ENCODE measurements around the gene PARP9. TPM values are rescaled to one million over a fixed set of nuclear protein-coding genes. Genes with fewer than 3 reads are reported as not detected.

PARP9 gene
- total and polyA plus RNA-seq, 2 of the 13 experiments (the other 11 are each of a cell fraction or from before 2014, with no cell fraction given), result 6.5 to 10.6 TPM

DNA sequence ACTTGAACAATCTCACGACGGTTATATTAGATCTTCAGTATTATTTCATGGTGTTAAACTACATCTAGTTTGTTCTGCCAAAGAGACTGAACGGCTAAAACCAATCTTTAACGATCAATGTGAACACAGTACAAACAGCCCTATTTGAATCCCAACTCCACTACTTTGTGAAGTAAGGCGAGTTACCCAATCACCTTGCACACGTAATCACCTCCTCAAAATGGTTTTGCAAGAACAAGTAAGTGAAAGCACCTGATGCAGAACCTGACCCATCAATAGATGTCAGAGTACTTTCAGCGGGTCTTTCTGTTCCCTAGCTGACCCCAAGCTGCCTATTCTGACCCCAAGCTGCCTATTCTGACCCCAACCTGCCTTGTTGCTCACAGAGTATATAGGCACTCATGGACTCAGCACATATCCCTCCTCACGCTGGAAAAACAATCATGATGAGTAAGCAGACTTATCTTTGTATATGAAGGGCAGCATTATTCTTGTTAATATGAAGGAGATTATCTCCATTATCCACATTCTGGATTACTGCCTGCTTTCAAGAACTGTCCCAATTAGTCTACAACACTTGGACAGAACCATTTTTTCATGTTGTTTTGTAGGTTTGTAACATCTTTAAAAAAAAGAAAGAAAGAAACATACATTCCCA is 53.1 kb downstream of the PARP9 start (continued):
- TF ChIP-seq, protein P1, sequence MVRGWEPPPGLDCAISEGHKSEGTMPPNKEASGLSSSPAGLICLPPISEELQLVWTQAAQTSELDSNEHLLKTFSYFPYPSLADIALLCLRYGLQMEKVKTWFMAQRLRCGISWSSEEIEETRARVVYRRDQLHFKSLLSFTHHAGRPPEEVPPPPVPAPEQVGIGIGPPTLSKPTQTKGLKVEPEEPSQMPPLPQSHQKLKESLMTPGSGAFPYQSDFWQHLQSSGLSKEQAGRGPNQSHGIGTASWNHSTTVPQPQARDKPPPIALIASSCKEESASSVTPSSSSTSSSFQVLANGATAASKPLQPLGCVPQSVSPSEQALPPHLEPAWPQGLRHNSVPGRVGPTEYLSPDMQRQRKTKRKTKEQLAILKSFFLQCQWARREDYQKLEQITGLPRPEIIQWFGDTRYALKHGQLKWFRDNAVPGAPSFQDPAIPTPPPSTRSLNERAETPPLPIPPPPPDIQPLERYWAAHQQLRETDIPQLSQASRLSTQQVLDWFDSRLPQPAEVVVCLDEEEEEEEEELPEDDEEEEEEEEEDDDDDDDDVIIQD (CRISPR knock-in tag; IDR thresholded peaks at IDR 0.05; ENCODE audit: low read depth), result 0 out of 2 replicates have a peak, but pooled peaks have one; percentile 9
- TF ChIP-seq MAFK (conservative IDR thresholded peaks at IDR 0.05 in 1 of 2, IDR thresholded peaks at IDR 0.05 in 1 of 2; ENCODE audit: low read length in 2 of 2) (peak; percentile 39 to 53; a peak in 3 of 4 replicates), ZNF143 (CRISPR knock-in tag; IDR thresholded peaks at IDR 0.05) (no peak), MED13 (CRISPR knock-in tag; IDR thresholded peaks at IDR 0.05) (no peak), GFI1 (CRISPR knock-in tag; IDR thresholded peaks at IDR 0.05; ENCODE audit: borderline replicate concordance) (no peak), ARNT2 (CRISPR knock-in tag; IDR thresholded peaks at IDR 0.05; ENCODE audit: low read depth) (no peak), ZNF7 (CRISPR knock-in tag; IDR thresholded peaks at IDR 0.05) (no peak), CEBPG (CRISPR knock-in tag; IDR thresholded peaks at IDR 0.05) (peak; percentile 68), ZNF264 (CRISPR knock-in tag; IDR thresholded peaks at IDR 0.05) (no peak), KLF13 (CRISPR knock-in tag; IDR thresholded peaks at IDR 0.05) (no peak), NFATC3 (CRISPR knock-in tag; IDR thresholded peaks at IDR 0.05) (no peak), TCF7 (IDR thresholded peaks at IDR 0.05; ENCODE audit: low read depth) (no peak), SOX6 (IDR thresholded peaks at IDR 0.05) (no peak), SOX6 (CRISPR knock-in tag; IDR thresholded peaks at IDR 0.05) (0 out of 2 replicates have a peak, but pooled peaks have one; percentile 11), KDM5A (IDR thresholded peaks at IDR 0.05; ENCODE audit: borderline replicate concordance, low read length) (no peak), TBX3 (IDR thresholded peaks at IDR 0.05; ENCODE audit: borderline replicate concordance) (no peak), RXRA (CRISPR knock-in tag; IDR thresholded peaks at IDR 0.05) (no peak)
- TF ChIP-seq, protein P2, sequence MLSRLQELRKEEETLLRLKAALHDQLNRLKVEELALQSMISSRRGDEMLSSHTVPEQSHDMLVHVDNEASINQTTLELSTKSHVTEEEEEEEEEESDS (CRISPR knock-in tag; IDR thresholded peaks at IDR 0.05; ENCODE audit: borderline replicate concordance), result no peak
- TF ChIP-seq, protein P3, sequence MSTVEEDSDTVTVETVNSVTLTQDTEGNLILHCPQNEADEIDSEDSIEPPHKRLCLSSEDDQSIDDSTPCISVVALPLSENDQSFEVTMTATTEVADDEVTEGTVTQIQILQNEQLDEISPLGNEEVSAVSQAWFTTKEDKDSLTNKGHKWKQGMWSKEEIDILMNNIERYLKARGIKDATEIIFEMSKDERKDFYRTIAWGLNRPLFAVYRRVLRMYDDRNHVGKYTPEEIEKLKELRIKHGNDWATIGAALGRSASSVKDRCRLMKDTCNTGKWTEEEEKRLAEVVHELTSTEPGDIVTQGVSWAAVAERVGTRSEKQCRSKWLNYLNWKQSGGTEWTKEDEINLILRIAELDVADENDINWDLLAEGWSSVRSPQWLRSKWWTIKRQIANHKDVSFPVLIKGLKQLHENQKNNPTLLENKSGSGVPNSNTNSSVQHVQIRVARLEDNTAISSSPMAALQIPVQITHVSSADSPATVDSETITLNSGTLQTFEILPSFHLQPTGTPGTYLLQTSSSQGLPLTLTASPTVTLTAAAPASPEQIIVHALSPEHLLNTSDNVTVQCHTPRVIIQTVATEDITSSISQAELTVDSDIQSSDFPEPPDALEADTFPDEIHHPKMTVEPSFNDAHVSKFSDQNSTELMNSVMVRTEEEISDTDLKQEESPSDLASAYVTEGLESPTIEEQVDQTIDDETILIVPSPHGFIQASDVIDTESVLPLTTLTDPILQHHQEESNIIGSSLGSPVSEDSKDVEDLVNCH (CRISPR knock-in tag; IDR thresholded peaks at IDR 0.05), result no peak
- TF ChIP-seq, protein P4, sequence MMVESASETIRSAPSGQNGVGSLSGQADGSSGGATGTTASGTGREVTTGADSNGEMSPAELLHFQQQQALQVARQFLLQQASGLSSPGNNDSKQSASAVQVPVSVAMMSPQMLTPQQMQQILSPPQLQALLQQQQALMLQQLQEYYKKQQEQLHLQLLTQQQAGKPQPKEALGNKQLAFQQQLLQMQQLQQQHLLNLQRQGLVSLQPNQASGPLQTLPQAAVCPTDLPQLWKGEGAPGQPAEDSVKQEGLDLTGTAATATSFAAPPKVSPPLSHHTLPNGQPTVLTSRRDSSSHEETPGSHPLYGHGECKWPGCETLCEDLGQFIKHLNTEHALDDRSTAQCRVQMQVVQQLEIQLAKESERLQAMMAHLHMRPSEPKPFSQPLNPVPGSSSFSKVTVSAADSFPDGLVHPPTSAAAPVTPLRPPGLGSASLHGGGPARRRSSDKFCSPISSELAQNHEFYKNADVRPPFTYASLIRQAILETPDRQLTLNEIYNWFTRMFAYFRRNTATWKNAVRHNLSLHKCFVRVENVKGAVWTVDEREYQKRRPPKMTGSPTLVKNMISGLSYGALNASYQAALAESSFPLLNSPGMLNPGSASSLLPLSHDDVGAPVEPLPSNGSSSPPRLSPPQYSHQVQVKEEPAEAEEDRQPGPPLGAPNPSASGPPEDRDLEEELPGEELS (CRISPR knock-in tag; IDR thresholded peaks at IDR 0.05), result no peak
- TF ChIP-seq, protein P5, sequence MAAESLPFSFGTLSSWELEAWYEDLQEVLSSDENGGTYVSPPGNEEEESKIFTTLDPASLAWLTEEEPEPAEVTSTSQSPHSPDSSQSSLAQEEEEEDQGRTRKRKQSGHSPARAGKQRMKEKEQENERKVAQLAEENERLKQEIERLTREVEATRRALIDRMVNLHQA (CRISPR knock-in tag; IDR thresholded peaks at IDR 0.05), result no peak
- TF ChIP-seq, protein P6, sequence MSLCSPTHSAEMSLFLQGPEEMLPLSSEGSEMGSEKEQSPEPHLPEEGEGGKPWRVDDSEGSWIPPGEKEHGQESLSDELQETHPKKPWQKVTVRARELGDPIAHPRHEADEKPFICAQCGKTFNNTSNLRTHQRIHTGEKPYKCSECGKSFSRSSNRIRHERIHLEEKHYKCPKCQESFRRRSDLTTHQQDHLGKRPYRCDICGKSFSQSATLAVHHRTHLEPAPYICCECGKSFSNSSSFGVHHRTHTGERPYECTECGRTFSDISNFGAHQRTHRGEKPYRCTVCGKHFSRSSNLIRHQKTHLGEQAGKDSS (CRISPR knock-in tag; IDR thresholded peaks at IDR 0.05; ENCODE audit: borderline replicate concordance, low read depth), result no peak
- TF ChIP-seq, protein P7, sequence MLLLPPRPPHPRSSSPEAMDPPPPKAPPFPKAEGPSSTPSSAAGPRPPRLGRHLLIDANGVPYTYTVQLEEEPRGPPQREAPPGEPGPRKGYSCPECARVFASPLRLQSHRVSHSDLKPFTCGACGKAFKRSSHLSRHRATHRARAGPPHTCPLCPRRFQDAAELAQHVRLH (CRISPR knock-in tag; IDR thresholded peaks at IDR 0.05; ENCODE audit: borderline replicate concordance, low read depth), result no peak
